Stimulated activated naive B cell treated with anti-CD40 and anti-IgM and Interleukin-4, amounts not matched to agents 10 μg/mL and 1 μg/mL and 100 μg/mL, for 72 hours (primary cell): ENCODE results near the gene KRT86.
"Not testable (repeated sequence)": the region's sequence is repeated elsewhere in the genome, so short reads cannot be mapped to it uniquely, and the experiment has no call there.

Source experiments
- ATAC-seq, 2 donors: fragments of 150-1000 bp; cut with Tn5 transposase; replicated peaks; 2 replicates each; pipeline ENCODE4 v1.10.0; 2021; ENCODE audit warnings: moderate library complexity in 1 of 2
- DNase-seq: peaks from one replicate; pipeline ENCODE4 v3.0.0; 2021
- H3K27ac Mint-ChIP-seq: one replicate; pipeline ENCODE4 v1.8.0; 2022; ENCODE audit warnings: mild to moderate bottlenecking, mixed read lengths
- H3K27me3 Mint-ChIP-seq, 2 donors: one replicate each; pipeline ENCODE4 v1.8.0; 2022; ENCODE audit warnings: mixed read lengths in 2 of 2
- H3K36me3 Mint-ChIP-seq, 2 donors: one replicate each; pipeline ENCODE4 v1.8.0; 2022; ENCODE audit warnings: mixed read lengths in 2 of 2, mild to moderate bottlenecking in 1 of 2
- H3K4me1 Mint-ChIP-seq, 2 donors: one replicate each; pipeline ENCODE4 v1.8.0; 2022; ENCODE audit warnings: mixed read lengths in 2 of 2, mild to moderate bottlenecking in 1 of 2
- H3K4me3 Mint-ChIP-seq, 2 donors: one replicate each; pipeline ENCODE4 v1.8.0; 2022; ENCODE audit warnings: mild to moderate bottlenecking in 2 of 2, mixed read lengths in 2 of 2, moderate library complexity in 1 of 2
- H3K9me3 Mint-ChIP-seq, 2 donors: one replicate each; pipeline ENCODE4 v1.8.0; 2022; ENCODE audit warnings: mixed read lengths in 2 of 2, mild to moderate bottlenecking in 1 of 2

The KRT86 gene

GRCh38 chr12:52244615-52244994 lies 29.8 kb upstream of the KRT86 start:
- Mint-ChIP-seq H3K27ac (peak overlapping the region; percentile 97), H3K4me1 (peaks cover 22 to 23% of the 10 kb centered on the region in 2 donors), H3K36me3 (peaks cover 0 to 5% of the 10 kb centered on the region in 2 donors), H3K9me3 (no peaks in the 10 kb centered on the region), H3K4me3 (peak overlapping the region in 1 of 2 donors; percentile 82), H3K27me3 (peaks cover 40 to 48% of the 10 kb centered on the region in 2 donors)
- no peak for DNase-seq
- ATAC-seq, result no peak

- Mint-ChIP-seq H3K36me3 (peaks cover 0 to 5% of the 10 kb centered on the region in 2 donors), H3K27me3 (peaks cover 47 to 54% of the 10 kb centered on the region in 2 donors), H3K27ac (no peak overlapping the region), H3K4me3 (no peak overlapping the region), H3K4me1 (peaks cover 28% of the 10 kb centered on the region in 2 donors), H3K9me3 (no peaks in the 10 kb centered on the region)
- ATAC-seq, result no peak
- DNase-seq, result no peak
Measured at GRCh38 chr12:52245259-52245961, 29.0 kb upstream of the KRT86 start.

GRCh38 chr12:52245962-52246569 lies 28.4 kb upstream of the KRT86 start:
- Mint-ChIP-seq H3K4me3 (no peak overlapping the region), H3K4me1 (peaks cover 28% of the 10 kb centered on the region in 2 donors), H3K27me3 (peaks cover 53 to 57% of the 10 kb centered on the region in 2 donors), H3K9me3 (no peaks in the 10 kb centered on the region), H3K27ac (peak overlapping the region; percentile 31), H3K36me3 (peaks cover 0 to 5% of the 10 kb centered on the region in 2 donors)
- no peak for ATAC-seq
- no peak for DNase-seq

GRCh38 chr12:52246720-52247621 lies 27.5 kb upstream of the KRT86 start:
- DNase-seq (no peak), ATAC-seq (no peak)
- Mint-ChIP-seq H3K36me3 (peaks cover 0 to 5% of the 10 kb centered on the region in 2 donors), H3K4me1 (peaks cover 28% of the 10 kb centered on the region in 2 donors), H3K27ac (peak overlapping the region; percentile 14), H3K4me3 (no peak overlapping the region), H3K9me3 (no peaks in the 10 kb centered on the region), H3K27me3 (peaks cover 55 to 61% of the 10 kb centered on the region in 2 donors)

- H3K27me3 Mint-ChIP-seq, result peaks cover 51 to 58% of the 10 kb centered on the region in 2 donors
- H3K36me3 Mint-ChIP-seq, result peaks cover 0 to 5% of the 10 kb centered on the region in 2 donors
- peak overlapping the region; percentile 53 for H3K27ac Mint-ChIP-seq
- H3K4me1 Mint-ChIP-seq, result peaks cover 28% of the 10 kb centered on the region in 2 donors
- no peaks in the 10 kb centered on the region for H3K9me3 Mint-ChIP-seq
- no peak for DNase-seq
- H3K4me3 Mint-ChIP-seq, result no peak overlapping the region
- ATAC-seq, result no peak
Measured at GRCh38 chr12:52247622-52248540, 26.6 kb upstream of the KRT86 start.

GRCh38 chr12:52248541-52249461 lies 25.6 kb upstream of the KRT86 start:
- Mint-ChIP-seq H3K27me3 (peaks cover 55 to 61% of the 10 kb centered on the region in 2 donors), H3K4me3 (no peak overlapping the region), H3K4me1 (peaks cover 22% of the 10 kb centered on the region in 2 donors), H3K36me3 (peaks cover 0 to 5% of the 10 kb centered on the region in 2 donors), H3K27ac (no peak overlapping the region), H3K9me3 (no peaks in the 10 kb centered on the region)
- ATAC-seq (no peak), DNase-seq (no peak)

- Mint-ChIP-seq H3K36me3 (peaks cover 0 to 5% of the 10 kb centered on the region in 2 donors), H3K4me1 (peaks cover 14% of the 10 kb centered on the region in 2 donors), H3K27me3 (peaks cover 63 to 66% of the 10 kb centered on the region in 2 donors), H3K4me3 (no peak overlapping the region), H3K27ac (no peak overlapping the region), H3K9me3 (no peaks in the 10 kb centered on the region)
- ATAC-seq, result no peak
- no peak for DNase-seq
Measured at GRCh38 chr12:52249511-52250047, 24.9 kb upstream of the KRT86 start.

- DNase-seq, result no peak
- Mint-ChIP-seq H3K4me1 (peaks cover 8 to 13% of the 10 kb centered on the region in 2 donors), H3K9me3 (no peaks in the 10 kb centered on the region), H3K27me3 (peaks cover 70 to 73% of the 10 kb centered on the region in 2 donors), H3K36me3 (peaks cover 0 to 5% of the 10 kb centered on the region in 2 donors), H3K27ac (no peak overlapping the region), H3K4me3 (no peak overlapping the region)
- ATAC-seq, result no peak
Measured at GRCh38 chr12:52250048-52250990, 24.1 kb upstream of the KRT86 start.

- Mint-ChIP-seq H3K9me3 (no peaks in the 10 kb centered on the region), H3K4me3 (no peak overlapping the region), H3K27ac (no peak overlapping the region), H3K4me1 (peaks cover 7 to 10% of the 10 kb centered on the region in 2 donors), H3K36me3 (peaks cover 0 to 5% of the 10 kb centered on the region in 2 donors), H3K27me3 (peaks cover 75 to 82% of the 10 kb centered on the region in 2 donors)
- DNase-seq, result no peak
- ATAC-seq, result no peak
Measured at GRCh38 chr12:52251367-52252051, 22.9 kb upstream of the KRT86 start.

- H3K27me3 Mint-ChIP-seq, result peaks cover 81 to 86% of the 10 kb centered on the region in 2 donors
- not testable (repeated sequence) for H3K4me1 Mint-ChIP-seq, H3K27ac Mint-ChIP-seq, ATAC-seq, H3K4me3 Mint-ChIP-seq, H3K9me3 Mint-ChIP-seq, H3K36me3 Mint-ChIP-seq, DNase-seq
Measured at GRCh38 chr12:52252175-52252615, 22.2 kb upstream of the KRT86 start.

- peaks cover 78 to 85% of the 10 kb centered on the region in 2 donors for H3K27me3 Mint-ChIP-seq
- no peak for ATAC-seq
- H3K4me3 Mint-ChIP-seq, result no peak overlapping the region
- H3K36me3 Mint-ChIP-seq, result peaks cover 0 to 3% of the 10 kb centered on the region in 2 donors
- peaks cover 7% of the 10 kb centered on the region in 2 donors for H3K4me1 Mint-ChIP-seq
- no peaks in the 10 kb centered on the region for H3K9me3 Mint-ChIP-seq
- no peak for DNase-seq
- H3K27ac Mint-ChIP-seq, result no peak overlapping the region
Measured at GRCh38 chr12:52252728-52253343, 21.6 kb upstream of the KRT86 start.
